ENCODE measurements around the gene FAM83C.
"Not testable (repeated sequence)": the region's sequence is repeated elsewhere in the genome, so short reads cannot be mapped to it uniquely, and the experiment has no call there.

Gene FAM83C

GRCh38 chr20:35318502-35319157 is 26.4 kb upstream of the FAM83C start:
- no peak for TF ChIP-seq CTCF (IDR thresholded peaks at IDR 0.05; ENCODE audit: control insufficient read depth, extremely low read depth, insufficient read depth)
- H3K4me3 ChIP-seq (ENCODE audit: low read depth, low read length), result peak overlapping the region; percentile 26; the same call in 1 of the 2 replicates
- peak; percentile 99 for DNase-seq (ENCODE audit: low read depth)

GRCh38 chr20:35317416-35318210 is 25.4 kb upstream of the FAM83C start:
- 0 out of 2 replicates have a peak overlapping the region, but pooled peaks have one; percentile 2 for H3K4me3 ChIP-seq (ENCODE audit: low read depth, low read length)
- TF ChIP-seq CTCF (IDR thresholded peaks at IDR 0.05; ENCODE audit: control insufficient read depth, extremely low read depth, insufficient read depth), result no peak
- DNase-seq (ENCODE audit: low read depth), result no peak

GRCh38 chr20:35316086-35316485 is 23.9 kb upstream of the FAM83C start:
- no peak for DNase-seq (ENCODE audit: low read depth)
- no peak overlapping the region for H3K4me3 ChIP-seq (ENCODE audit: low read depth, low read length)
- TF ChIP-seq CTCF (IDR thresholded peaks at IDR 0.05; ENCODE audit: control insufficient read depth, extremely low read depth, insufficient read depth), result no peak

GRCh38 chr20:35315632-35316020 is 23.4 kb upstream of the FAM83C start:
- H3K4me3 ChIP-seq (ENCODE audit: low read depth, low read length); DNase-seq (ENCODE audit: low read depth): not testable (repeated sequence)

GRCh38 chr20:35314816-35315631 is 22.8 kb upstream of the FAM83C start:
- no peak for TF ChIP-seq CTCF (IDR thresholded peaks at IDR 0.05; ENCODE audit: control insufficient read depth, extremely low read depth, insufficient read depth)
- no peak for DNase-seq (ENCODE audit: low read depth)

GRCh38 chr20:35312318-35312717 is 20.1 kb upstream of the FAM83C start:
- H3K4me3 ChIP-seq (ENCODE audit: low read depth, low read length), result no peak overlapping the region
- no peak for DNase-seq (ENCODE audit: low read depth)
- TF ChIP-seq CTCF (IDR thresholded peaks at IDR 0.05; ENCODE audit: control insufficient read depth, extremely low read depth, insufficient read depth), result no peak

More at GRCh38 chr20:35314816-35315631, 22.8 kb upstream of the FAM83C start:
- no peak overlapping the region for H3K4me3 ChIP-seq (ENCODE audit: low read depth, low read length)

GRCh38 chr20:35311822-35312221 is 19.6 kb upstream of the FAM83C start:
- TF ChIP-seq CTCF (IDR thresholded peaks at IDR 0.05; ENCODE audit: control insufficient read depth, extremely low read depth, insufficient read depth), result no peak
- H3K4me3 ChIP-seq (ENCODE audit: low read depth, low read length), result no peak overlapping the region
- DNase-seq (ENCODE audit: low read depth), result no peak

All from LNCaP clone FGC (cell line).